EL (cell line): ENCODE data around the gene MRPL53.
A peak's percentile ranks its signal among the peaks of the same experiment; 100 is the strongest.
"Not testable (repeated sequence)": the region's sequence is repeated elsewhere in the genome, so short reads cannot be mapped to it uniquely, and the experiment has no call there.

Experiments
- DNase-seq: peaks from one replicate; pipeline ENCODE4 v3.0.0-alpha.2; 2016

MRPL53 gene

DNA sequence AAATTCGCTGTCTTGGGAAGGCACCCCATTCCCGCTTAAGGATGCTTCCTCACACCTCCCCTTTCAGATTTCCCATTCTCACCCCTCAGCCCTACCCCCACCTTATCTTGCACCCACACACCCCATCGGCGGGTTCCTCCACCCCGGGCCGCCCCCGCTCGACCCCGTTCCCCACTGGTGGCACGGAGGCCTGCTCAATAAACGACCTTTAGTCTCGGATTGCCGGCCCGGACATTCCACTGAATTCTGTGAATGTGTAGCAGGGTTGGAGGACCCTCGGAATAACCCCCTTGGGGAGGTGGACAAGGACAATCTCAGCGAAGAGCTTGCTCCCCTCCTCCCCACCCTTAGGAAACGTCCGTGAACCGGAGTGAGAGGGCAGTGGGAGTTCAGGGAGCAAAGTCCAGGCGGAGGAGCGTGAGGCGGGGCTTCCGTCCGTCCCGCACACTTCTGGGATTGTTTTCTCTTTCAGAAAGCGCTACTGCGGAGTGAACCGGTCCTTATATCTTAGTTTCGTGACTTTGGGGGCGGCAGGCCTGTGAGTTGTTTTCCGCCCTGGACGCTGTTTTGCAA, 29.8 kb upstream of the MRPL53 start:
- no peak for DNase-seq

DNA sequence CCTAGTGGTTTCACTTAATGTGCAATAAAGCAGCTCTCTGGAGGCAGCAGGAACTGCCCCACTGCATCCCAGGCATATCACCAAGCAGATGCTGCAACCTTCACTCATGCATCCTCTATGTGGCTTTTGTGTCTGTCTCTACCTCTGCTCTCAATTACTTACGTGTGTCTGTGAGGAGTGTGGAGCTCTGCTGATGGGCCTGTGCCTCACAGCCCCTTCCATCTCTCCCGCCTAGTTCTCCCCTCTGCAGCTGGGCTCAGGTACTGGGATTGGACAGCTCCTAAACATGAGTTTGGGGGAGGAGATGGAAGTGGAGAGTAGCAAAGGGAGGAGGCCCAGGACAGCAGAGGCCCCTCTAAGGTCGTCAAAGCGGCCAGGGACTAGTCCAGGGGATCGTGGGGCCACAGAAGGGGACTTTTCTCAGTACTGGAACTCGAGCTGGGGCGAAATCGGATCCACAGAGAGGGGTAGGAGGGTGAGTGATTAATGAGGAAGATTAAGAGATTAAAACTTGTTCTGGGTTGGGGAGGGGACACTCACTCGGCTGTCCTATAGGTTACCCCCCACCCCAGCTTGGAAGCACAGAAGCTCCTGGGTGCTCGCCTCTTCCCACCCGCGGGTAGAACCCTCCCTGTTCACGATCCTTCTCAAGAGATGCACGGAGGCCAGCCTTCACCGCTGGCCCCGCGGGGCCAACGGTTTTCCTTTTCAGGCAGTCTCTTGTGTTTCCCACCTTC, 29.0 kb upstream of the MRPL53 start:
- DNase-seq: no peak

DNA sequence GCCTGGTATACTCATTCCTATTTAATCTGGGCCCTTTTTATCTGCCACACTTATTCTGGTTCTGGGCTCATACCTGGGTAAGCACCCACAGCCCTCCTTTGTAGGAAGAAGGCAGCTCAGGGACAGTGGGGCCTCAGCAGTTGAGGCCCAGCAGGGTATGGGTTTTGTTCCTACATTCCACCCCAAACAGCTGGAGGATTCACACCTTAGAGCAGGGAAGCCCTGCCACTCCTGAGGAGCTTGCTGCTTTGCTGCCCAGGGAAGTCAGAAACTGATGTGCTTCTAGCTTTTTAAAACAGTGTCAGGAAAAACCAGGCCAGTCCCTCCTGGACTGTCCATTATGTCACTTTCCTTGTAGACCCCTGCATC, 28.1 kb upstream of the MRPL53 start:
- no peak for DNase-seq

DNA sequence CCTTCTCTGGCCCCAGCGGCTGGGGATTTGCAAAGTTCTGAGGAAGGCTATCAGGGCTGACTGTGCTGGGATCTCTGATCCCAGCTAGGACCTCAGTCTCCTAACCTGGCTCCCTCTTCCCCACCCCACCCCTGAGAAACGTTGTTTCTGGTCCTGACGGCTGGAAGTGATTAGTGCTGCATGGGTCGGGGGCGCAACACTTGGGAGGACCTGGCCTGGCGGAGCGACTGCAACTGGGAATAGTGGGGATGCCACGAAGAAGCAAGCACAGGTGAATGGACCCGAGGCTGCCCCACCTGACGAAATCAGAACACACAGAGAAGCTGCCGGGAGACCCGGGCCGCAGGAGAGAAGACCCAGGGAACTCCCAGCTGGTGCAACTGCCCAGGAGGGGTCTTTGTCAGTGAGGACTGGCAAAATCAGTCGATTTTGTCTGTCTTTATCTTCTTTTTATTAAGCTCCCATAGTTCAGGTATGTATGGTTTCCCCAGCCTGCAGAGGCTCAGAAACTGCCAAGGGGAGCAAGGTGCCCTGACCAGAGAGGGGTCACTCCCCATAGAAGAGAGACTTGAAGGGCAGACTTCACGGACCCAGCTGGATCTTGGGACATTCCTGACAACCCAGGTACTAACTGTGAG, 27.6 kb upstream of the MRPL53 start:
- DNase-seq: no peak

DNA sequence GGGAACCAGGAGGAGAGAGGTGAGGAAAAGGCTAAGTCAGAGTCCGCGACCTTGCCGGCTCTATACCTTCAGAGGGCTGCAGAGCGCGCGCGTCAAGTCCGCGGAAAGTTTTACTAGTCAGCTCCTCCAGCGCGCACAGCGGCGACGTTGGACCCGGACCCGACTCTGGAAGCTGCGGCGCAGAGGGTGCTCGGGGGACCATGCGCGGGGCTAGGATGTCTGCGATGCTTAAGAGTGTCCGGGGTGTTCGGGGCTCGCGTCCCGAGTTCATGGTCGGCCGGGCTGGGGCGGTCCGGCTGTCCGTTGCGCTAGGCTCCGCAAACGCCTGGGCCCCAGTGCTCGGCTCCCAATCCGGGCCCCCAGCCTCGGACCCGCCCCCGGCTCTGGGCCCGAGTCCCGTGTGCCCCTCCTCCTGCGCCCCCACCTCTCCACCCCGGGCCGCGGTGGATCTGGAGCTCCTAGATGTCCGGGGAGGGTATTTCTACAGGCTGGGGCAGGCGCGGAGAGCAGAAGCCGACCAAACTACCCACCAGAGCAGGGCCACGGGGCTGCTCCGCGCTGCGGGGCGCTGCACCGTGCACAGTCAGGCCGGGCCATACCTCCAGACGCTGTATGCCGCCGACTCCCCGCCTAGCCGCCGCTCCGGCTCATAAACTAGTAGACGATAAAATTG, 26.9 kb upstream of the MRPL53 start, which contains the start of gene LBX2:
TSS of gene LBX2 (minus strand) at position 337 of the 673 bp plus-strand sequence. CDS start at position 271, 66 bp downstream.
- DNase-seq: peak; percentile 36

DNA sequence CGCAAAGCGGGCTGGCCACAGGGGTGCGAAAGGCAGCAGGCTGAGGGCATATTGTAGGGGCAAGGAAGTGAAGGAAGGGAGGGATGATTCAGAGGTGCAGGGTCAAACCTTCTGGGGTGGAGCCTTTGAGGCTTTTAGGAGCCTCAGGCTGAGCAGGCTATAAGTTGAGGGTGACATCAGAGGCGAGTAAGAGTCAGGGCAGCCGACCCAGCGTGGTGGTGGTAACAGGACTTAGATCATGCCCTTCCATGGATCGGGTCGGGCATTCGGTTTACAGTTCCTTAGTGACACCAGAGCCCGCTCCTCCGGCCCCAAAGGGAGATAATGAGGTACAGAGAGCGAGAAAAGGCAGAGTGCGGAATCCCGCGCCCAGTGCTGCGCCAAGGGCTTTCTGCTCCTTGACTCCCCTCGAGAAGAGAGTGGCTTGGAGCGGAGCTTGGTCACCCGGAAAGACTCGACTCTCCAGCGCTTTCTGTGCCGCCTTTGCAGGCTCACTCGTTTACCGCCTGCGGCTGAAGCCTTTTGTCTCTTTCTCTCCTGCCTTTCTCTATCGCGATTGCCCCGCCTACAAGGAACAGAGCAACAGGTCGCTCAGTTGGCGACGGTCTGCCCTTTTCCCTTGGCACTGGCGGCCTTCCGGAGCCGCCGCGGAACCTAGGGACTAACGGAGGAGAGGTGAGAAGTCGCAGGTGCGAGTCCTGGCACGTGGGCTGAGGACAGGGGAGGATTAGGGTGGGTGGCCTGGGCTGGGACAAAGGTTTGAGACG, 26.2 kb upstream of the MRPL53 start:
- peak; percentile 84 for DNase-seq

DNA sequence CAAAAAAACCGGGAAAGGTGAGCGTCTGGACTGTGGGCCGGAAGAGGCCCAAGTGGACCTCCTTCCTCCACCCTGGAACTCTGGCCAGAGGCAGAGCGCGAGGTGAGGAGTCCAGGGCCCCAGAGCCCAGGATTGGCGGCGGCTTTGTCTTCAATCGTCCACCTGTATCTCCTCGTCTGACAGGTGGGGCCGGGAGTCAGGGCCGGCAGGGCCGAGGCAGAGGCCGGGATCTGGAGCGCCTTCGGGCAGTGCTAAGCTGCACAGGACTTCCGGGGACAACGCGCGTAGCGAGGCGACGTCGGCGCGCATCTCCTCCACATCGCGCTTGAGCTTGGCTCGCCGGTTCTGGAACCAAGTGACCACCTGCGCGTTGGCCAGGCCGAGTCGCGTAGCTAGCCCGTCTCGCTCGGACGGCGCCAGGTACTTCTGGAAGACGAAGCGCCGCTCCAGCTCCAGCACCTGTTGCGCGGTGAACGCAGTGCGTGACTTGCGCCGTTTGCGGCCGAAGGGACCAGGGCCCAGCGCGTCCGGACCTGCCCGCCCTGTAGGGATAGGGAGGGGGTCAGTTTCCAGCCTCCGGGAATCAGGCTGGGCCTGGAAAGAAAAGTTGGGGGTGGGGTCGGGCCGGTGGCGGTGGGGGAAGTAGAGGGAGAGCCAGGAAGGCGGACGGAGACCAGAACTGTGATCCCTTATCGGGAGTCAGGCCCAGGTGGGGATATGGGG, 25.5 kb upstream of the MRPL53 start:
- DNase-seq: no peak

DNA sequence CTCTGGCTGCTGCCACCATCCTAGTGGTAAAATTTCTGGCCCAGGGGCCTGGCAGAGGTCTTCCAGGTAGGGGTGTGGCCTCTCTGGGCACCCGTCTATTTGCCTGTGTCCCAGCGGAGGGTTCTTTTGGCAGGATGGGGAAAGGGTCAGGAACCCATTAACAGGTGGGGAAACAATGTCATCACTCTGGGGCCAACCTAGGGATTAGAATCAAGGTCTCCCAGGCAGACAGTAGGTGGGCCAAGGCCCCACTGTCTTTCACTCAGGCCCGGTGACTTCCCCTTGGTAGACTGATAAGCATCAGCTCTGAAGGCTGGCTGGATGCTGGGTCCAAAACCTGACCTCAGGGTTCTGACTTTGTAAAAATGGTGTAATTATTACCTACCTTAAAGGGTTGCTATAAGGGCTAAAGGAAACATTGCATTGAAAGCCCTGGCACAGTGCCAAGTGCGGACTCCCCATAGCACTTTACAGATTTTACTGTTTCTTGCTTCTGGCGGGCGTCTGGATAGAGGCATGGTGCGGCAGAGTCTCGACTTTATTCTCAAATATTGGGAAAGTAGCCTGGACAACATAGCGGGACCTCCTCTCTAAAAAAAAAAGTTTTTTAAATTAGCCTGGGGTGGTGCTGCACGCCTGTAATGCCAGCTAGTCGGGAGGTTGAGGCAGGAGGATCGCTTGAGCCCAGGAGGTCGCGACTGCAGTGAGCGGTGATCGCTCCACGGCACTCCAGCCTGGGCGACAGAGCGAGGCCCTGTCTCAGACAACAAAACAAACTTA, 24.7 kb upstream of the MRPL53 start:
- no peak for DNase-seq

DNA sequence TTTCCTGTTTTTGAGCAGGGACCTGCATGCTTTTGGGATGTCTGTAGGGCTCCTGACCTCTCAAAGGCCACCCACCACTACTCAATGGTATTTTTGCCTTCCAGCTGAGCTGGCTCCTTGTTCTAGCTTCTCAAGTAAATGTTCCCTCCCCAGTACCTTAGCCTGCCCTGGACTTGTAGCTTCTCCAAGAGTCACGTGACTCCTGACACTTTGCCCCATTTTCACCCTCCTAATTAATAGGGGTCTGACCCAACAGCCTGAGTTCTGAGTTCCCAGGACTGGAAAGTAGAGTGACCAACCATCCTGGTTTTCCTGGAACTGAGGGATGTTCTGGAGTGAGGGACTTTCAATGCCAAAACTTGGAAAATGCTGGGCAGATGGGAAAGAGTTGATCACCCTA, 23.0 kb upstream of the MRPL53 start:
- no peak for DNase-seq

DNA sequence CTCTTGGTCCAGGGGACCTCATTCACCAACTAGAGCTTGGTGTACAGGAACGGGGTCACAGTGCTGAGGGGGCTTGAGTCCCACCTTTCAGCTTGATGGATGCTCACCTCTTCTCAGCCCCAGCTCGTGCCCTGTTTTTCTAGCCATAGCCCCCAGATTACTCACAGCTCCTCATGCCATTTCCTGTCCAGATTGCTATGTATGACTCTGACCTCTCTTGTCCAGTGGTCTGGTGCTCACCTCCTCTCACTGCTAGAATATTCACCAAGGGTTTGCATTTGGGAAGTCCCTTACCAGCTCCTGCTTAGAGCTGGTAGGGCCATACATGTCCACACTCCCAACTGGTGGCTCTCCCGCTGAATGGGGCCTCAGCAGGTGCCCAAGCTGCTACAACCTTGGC, 21.1 kb upstream of the MRPL53 start:
- DNase-seq: peak; percentile 63

DNA sequence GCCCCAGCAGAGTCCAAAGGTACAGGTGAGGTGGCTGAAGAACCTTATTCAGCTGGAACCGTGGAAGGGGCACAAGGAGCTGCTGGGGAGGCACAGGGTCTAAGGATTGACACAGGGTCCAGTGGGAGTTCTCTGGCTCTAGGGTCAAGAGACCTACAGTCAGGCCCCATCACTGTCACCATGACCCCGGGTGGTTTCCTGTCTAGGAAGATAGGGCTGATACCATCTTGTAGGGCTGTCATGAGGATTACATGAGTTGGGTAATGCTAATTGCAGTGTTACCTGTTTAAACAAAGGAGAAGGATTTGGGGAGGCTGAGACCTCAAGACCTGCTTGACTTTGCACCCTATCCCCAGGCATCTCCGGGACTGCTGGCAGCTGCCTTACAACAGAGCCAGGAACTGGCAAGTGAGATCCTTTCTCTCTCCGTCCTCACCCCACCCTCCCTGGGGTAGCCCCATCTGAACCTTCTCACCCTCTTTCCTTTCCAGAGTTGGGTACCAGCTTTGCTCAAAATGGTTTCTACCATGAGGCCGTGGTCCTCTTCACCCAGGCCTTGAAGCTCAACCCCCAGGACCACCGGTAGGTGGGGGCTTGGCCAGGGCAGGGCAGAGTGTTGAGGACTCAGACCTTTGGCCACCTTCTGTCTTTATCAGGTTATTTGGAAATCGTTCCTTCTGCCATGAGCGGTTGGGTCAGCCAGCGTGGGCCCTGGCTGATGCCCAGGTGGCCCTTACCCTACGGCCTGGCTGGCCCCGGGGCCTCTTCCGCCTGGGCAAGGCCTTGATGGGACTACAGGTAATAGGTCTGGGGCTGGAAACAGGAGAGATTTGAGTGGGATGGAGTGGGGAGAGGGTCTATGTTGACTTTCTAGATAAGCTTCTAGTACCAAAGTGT, 19.4 kb upstream of the MRPL53 start:
- no peak for DNase-seq

DNA sequence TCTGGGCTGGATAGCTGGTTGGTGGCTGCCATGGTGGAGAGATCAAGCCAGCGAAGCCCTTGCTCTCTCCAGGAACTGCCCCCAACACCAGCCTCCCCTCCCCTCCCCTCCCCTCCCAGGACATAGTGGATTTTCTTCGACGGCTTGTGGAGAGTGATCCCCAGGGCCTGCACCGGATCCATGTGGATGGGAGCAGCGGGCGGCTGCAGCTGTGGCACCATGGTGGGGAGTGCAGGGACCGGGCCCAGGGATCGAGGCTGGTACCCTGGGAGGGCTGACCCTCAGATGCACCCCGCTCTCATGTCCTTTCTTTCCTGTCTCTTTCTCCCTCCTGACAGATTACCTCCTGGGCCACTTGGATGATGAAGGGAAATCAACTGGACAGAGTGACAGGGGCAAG, 17.4 kb upstream of the MRPL53 start:
- DNase-seq: no peak

DNA sequence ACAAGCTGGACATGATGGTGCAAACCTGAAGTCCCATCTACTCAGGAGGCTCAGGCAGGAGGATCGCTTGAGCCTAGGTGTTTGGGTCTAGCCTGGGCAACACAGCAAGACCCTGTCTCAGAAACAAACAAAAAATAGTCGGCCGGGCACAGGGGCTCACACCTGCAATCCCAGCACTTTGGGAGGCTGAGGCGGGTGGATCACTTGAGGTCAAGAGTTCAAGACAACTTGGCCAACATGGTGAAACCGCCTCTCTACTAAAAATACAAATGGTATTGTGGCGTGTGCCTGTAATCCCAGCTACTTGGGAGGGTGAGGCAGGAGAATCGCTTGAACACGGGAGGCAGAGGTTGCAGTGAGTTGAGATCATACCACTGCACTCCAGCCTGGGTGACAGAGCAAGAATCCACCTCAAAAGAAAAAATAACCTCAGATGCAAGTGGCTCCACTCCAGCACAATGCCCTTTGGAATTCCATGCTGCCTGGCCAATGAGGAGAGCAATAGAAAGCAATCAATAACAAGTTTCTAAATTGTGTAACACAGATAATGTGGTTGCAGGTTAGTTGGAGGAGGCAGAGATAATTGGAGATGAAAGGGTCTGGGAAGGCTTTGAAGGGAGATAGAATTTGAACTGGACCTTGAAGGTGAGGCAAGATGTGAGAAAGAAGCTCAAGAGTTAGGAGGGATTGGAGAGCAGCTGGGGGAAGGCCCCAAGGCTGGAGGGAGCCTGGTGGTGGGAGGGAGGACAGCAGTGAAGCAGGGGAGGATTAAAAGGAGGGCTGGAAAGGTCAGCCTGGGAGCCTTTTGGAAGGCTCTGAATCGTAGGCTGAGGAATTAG, 16.4 kb upstream of the MRPL53 start:
- no peak for DNase-seq

DNA sequence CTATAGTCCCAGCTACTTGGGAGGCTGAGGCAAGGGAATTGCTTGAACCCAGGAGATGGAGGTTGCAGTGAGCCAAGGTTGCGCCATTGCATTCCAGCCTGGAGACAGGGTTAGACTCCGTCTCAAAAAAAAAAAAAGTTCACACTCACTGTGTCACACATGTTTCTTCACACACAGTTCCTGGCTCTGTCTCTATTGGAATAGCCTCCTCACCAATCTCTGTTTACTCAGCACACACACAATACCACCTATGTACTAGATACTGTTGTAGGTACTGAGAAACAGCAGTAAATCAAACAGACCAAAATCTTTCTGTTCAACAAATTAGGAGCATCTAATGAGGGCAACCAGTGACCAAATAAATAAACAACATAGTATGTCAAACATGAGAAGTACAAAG, 13.7 kb upstream of the MRPL53 start:
- no peak for DNase-seq

DNA sequence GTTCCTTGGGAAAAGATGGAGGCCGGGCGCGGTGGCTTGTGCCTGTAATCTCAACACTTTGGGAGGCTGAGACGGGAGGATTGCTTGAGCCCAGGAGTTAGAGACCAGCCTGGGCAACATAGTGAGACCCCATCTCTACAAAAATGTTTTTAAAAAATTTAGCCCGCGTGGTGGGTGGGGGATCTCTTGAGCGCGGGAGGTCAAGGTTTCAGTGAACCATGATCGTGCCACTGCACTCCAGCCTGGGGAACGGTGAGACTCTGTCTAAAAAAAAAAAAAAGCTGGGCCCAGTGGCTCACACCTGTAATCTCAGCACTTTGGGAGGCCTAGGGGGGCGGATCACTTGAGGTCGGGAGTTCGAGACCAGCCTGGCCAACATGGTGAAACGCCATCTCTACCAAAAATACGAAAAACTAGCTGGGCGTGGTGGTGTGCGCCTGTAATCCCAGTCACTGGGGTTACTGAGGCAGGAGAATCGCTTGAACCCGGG, 11.2 kb upstream of the MRPL53 start:
- not testable (repeated sequence) for DNase-seq

DNA sequence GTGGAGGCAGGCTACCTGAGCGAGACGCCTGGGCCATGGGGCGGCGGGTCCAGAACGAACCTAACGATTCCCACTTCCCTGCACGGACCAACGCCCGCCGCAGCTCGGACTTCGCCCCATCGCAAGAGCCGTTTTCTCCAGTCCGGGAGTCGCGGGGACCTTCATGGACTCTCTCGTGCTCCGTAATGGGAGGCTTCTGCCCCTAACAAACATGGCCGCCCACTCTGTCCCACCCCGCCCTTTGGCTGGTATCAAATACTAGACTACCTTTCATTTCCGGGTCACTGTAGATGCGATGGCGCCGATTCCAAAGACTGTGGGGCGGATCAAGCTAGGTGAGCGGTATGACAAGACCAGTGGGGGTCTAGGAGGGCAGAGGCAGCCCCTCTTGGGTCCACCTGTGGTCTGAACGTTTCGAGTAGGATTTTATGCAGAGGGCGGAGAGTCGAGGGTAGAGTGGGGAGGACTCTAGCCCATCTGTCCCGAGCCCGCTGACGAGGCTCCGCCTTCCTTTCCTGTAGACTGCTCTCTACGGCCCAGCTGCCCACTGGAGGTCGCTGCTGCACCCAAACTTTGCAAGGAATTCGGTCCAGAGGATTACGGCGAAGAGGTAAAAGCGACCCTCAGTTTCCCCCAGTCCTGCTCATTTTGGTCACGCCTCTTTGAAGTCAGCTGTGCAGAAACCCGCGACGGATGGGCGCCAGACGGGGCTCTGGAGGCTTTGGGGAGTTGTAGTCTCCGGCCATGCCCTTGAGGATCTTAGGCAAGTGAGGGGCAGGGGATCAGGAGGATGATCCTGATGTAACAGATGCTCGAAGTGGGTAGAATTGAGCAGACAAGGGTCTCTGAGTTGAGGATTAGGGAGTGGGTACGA, 10.6 kb upstream of the MRPL53 start, which contains the start of the genes CCDC142 and TTC31:
TSS of gene CCDC142 (minus strand) at position 198 of the 874 bp plus-strand sequence. CDS start at position 37, 161 bp downstream.
TSS of gene TTC31 (plus strand) at position 281 of the 874 bp plus-strand sequence. CDS start at position 296, 15 bp downstream.
- peak; percentile 94 for DNase-seq

DNA sequence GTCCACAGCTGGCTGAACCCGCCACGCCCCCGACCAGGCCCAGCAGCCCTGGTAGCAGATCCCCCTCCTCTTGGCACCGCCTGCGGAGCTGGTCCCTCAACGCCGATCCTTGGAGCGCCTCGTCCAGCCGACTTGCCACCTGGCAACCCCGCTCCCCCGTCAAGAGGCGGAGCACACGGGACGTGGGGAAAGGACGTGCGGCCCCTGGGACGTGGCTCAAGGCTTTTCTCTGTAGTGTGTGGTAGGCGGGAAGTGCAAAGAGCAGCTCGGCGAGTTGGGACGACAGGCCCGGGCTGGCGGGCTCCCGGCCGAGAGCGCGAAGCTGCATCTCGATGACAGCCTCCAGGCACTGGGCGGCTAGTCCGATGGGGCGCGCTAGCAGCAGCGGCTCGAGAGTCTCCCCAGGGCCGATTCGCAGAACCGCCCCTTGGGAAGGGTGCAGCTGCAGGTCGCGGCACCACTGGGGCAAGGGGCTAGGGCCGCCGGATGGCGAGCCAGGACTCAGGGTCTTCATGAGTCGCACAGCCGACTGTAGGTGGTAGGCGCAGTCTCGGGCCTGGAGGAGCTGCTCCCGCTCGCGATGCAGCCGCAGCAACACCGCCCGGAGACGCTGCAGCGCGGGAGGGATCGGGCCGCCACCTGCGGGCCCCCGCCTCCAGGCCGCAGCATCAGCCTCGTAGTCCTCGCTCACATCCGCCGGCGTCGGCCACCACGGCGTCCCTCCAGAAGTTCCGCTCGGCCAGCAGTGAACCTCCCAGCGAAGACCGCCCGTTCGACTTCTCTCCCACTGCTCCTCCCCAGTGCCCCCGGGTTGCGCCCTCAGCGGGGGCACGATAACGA, 9.7 kb upstream of the MRPL53 start:
- peak; percentile 33 for DNase-seq
